Left renal cortex interstitium (tissue), 4 donors: ENCODE results near the gene MRPS18B. TPM values are rescaled to one million over a fixed set of nuclear protein-coding genes. Genes with fewer than 3 reads are reported as not detected.

Experiments used
- DNase-seq, 4 donors: peaks; one replicate each; pipeline ENCODE4 v3.0.0-alpha.2; 2013; ENCODE audit warnings: low read depth in 4 of 4, low spot score in 2 of 4, missing footprints in 1 of 4
- polyA plus RNA-seq, 4 donors: library from polyadenylated mRNA; unstranded; fragments of 120-200 nt; gene quantifications; one replicate each; pipeline ENCODE4 v1.2.1, GENCODE V29; 2013; ENCODE audit not compliant: insufficient read length in 4 of 4

MRPS18B gene
- polyA plus RNA-seq, 4 donors: 58.9 to 66.8 (median 62.2) TPM

GRCh38 chr6:30601815-30602641 lies 15.6 kb upstream of the MRPS18B start:
- no peak for DNase-seq

- DNase-seq: no peak
Observed at GRCh38 chr6:30603961-30604360, 13.7 kb upstream of the MRPS18B start.

- no peak for DNase-seq
Observed at GRCh38 chr6:30610065-30610464, 7.6 kb upstream of the MRPS18B start.

GRCh38 chr6:30611150-30611855 lies 6.3 kb upstream of the MRPS18B start:
- DNase-seq: no peak

GRCh38 chr6:30611856-30612194 lies 5.8 kb upstream of the MRPS18B start:
- DNase-seq: no peak

- no peak for DNase-seq
Observed at GRCh38 chr6:30612213-30612612, 5.4 kb upstream of the MRPS18B start.

- DNase-seq: no peak
Observed at GRCh38 chr6:30612687-30613248, 4.9 kb upstream of the MRPS18B start.

- DNase-seq: no peak
Observed at GRCh38 chr6:30613251-30614043, 4.2 kb upstream of the MRPS18B start.

- DNase-seq: no peak
Observed at GRCh38 chr6:30614044-30614842, 3.4 kb upstream of the MRPS18B start.

GRCh38 chr6:30614843-30615218 lies 2.8 kb upstream of the MRPS18B start:
- peak; percentile 90 to 98 (median 95) for DNase-seq

GRCh38 chr6:30615219-30615957 lies 2.3 kb upstream of the MRPS18B start:
- DNase-seq: no peak

GRCh38 chr6:30615958-30616810 lies 1.5 kb upstream of the MRPS18B start:
- DNase-seq: no peak

- DNase-seq: peak; percentile 100
Observed at GRCh38 chr6:30616811-30617564, 652 bp upstream of the MRPS18B start, which contains the start of gene PPP1R10. Gene PPP1R10 (minus strand): TSS chr6:30617243. CDS start chr6:30609944, 7,299 bp downstream.

- no peak for DNase-seq
Observed at GRCh38 chr6:30618270-30618797, 694 bp downstream of the MRPS18B start.

GRCh38 chr6:30619561-30619960 lies 1.9 kb downstream of the MRPS18B start:
- DNase-seq: no peak

- no peak for DNase-seq
Observed at GRCh38 chr6:30625511-30625910, 7.9 kb downstream of the MRPS18B start.
